T47D (cell line): ENCODE data around the gene RASIP1.
A peak's percentile ranks its signal among the peaks of the same experiment; 100 is the strongest.

Source experiments
- DNase-seq, 2 experiments: peaks; one replicate each; pipeline versions ENCODE4 v3.0.0 to v3.0.0-alpha.2; 2011 to 2012; ENCODE audit warnings: low read depth in 1 of 2, low spot score in 1 of 2
- JUND ChIP-seq: IDR thresholded peaks from 2 replicates; pipeline ENCODE4 v1.6.1; 2012; ENCODE audit warnings: low read depth
- in situ Hi-C: cut with HindIII; loops from 2 replicates; pipeline ENCODE4 v1.10.0; 2016; ENCODE audit warnings: low sequenced_read_pairs, low pct_unique_long_range_greater_than_20kb

RASIP1 gene

DNA sequence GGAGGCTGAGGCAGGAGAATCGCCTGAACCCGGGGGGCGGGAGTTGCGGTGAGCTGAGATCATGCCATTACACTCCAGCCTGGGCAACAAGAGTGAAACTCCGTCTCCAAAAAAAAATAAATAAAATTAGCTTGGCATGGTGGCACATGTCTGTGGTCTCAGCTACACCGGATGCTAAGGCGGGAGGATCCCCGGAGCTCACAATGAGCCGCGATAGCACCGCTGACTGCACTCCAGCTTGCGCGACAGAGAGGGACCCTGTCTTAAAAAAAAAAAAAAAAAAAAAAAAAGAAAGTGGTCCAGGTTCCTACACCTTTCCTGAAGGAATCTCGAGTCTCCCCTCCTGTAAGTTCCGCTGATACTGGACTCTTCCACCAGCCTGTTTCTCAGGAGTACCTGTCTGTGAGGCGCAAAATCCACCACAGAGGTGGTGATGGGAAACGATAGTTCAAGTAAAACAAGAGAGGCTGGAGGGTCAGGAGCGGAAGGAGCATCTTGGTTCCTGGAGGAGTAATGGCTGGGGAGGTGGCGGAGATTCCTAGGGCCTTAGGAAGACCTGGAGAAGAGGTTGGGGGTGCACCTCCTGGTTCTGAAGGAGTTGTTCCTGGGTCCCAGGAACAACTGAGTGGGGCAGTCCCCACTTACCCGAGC lies 11.6 kb upstream of the RASIP1 start:
- in situ Hi-C loops = no loop called here
- DNase-seq = no peak
- TF ChIP-seq JUND = no peak

DNA sequence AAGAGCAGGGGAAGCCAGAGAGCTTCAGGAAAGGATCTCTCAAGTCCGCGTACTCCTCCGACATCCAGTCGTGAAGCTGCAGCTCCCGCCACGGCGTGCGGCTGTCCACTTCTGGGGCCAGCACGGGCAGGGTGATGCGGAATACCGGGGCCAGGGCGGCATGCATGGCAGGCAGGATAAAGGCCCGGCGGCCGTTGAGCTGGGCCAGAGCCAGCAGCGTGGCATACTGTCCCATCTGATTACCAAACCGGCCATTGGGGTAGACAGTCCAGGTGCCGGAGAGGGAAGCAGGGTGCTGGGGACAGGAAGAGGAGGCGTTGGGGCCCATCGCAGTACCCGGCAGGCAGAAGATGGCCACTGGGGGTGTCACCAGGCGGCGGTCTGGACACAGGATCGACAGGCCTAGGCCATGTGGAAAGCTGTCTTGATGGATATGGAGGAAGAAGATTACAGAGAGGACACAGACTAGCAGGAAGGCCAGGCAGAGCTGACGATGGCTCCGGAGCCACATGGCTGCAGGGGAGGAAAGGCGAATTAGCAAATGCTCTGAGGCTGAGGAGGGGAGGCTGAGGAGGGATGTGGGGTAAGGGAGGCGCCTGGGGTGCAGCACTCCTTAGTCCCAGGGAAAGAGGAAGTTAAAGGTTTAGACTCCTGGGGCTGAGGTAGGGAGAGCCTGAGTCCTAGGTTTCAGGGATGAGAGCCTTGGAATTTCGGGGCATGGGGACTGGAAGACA lies 10.5 kb upstream of the RASIP1 start:
- TF ChIP-seq JUND = no peak

DNA sequence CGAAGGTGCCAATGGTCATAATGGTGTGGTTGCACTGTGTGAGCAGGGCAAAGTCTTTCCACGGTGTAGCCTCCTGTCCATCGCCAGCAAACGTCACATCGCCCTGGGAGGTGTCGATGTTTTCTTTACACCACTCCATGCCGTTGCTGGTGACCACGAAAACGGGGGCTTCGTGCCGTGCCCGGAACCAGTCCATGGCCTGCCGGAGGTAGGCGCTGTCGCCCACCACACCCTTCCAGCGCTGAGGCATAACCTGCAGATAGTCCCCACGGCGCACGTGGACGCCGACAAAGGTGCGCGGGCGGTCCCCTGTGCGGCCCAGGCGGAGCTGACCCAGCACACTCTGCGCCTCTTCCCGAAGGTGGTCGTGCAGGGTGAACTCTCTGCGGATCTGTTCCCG lies 9.9 kb upstream of the RASIP1 start:
- in situ Hi-C loops = no loop called here
- DNase-seq = no peak
- TF ChIP-seq JUND = no peak

More for the DNA sequence above, 10.5 kb upstream of the RASIP1 start:
- no peak for DNase-seq
- in situ Hi-C loops = no loop called here

DNA sequence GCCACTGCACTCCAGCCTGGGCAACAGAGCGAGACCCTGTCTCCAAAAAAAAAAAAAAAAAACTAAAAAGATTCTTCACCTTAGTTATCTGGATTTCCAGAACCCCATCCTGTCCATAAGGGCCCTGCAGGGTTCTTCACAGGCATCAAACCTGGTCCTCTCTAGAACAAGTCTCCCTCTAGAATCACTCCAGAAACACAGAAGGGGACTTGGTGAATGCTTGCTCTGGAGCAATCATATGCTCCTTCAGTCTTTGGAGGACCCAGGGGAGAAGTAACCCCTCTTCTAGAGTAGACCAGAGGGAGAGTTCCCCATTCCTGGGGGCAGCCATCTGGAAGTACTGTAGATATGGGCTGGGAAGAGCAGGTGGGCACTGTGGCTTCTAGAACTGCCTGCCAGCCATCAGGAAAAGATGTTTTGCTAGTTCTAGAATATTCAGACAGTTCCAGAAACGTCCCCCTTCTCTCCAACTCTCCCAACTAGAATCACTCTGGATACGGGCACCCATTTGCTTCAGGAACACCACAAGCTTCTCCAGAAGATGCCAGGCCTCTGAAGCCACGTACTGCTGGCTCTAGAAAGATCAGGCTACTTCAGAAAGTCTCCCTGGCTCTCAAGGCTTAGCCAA lies 9.3 kb upstream of the RASIP1 start:
- no peak for TF ChIP-seq JUND
- DNase-seq = no peak
- in situ Hi-C loops = no loop called here

DNA sequence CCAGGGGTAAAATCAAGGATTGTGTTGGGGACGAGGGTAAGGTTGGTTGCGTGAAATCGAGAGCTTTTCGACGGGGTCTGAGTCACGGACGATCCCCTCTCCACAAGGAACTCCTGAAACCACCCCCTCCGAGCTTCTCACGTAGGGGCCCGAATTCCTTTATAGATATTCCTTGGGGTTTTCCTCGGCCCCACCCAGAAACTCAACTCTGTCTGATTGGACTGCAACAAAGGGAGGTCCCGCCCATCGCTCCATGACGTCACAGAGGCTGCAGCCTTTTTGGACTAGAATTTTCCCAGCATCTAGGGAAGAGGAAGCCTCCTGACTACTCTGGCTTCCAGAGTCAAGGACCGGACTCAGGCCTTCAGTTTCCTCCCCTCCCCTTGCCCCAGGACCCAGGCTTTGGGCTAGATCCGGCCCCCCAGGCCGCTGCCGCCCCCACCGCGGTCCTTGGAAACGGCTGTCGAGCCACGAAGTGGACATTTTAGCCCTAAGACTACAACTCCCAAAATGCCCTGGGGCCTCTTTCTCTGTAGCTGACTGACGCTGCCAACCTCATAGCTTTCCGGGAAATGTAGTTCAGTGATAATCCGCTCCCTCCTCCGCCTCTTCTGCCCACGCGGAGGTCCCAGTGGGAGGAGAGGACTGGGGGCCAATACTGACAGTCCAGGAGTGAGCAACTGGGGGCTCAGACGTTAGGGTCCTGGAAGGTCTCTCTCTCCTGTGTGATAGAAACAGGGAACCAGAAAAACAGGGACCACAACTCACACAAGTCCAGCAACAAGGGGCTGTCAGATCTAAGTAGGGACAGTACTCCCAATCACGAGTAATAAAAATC lies 6.5 kb upstream of the RASIP1 start, which contains the start of gene IZUMO1:
Gene IZUMO1, minus strand, starts transcription at position 172 of the 838 bp plus-strand sequence. CDS start 1,050 bp downstream, outside the sequence.
- in situ Hi-C loops = no loop called here
- no peak for DNase-seq
- no peak for TF ChIP-seq JUND

DNA sequence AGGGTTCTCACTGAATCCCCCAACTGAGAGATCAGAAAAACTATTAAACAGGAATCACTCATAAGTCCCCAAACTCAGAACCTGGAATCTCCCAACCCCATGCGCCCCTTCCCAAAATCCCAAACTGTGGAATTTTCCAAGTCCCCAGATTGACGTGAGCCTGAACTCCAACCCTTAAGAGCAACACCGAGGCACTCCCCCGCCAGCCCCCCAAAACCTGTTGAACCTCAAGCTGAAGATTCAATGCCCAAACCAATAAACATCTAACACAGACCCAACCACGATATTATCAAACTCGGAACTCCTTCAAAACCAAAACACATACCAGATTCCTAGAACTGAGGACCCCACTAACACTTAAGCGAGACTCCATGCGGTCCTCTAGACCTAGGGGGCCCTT lies 5.7 kb upstream of the RASIP1 start:
- in situ Hi-C loops = no loop called here
- DNase-seq = no peak
- no peak for TF ChIP-seq JUND

DNA sequence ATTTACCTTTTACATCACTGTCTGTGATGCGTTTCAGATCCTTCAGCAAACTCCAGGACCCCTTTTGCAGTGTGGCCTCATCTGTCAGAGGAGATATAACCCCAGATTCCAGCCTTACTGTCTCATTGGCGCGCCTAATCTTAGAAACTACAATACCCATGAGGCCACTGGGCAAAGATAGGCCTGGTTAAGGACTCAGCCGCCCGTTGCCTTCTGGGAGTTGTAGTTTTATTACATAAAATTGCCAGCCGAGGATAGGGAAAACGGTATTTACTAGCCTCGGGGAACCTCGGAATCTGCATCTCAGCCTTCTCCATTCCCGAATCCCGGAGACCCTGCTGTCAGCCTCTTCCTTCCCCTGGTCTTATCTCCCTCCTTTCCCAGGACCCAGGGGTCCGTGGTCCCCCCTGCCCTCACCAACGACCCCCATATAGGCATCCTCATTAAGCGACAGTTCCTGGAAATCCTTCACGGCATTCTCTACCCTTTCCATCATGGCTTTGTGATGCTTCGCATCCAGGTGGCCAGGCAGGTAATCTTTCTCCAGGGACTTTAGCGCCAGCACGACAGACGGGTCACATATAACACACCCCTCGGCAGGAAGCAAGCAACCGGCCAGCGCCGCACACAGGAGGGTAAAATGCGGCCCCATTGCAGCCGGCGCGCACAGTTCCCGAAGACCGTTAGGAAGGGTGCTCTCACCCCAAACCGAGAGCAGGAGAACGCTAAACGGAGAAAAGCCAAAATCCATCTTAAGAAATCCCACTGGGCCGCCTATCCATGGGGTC lies 5.0 kb upstream of the RASIP1 start:
- in situ Hi-C loops = no loop called here
- DNase-seq = peak; percentile 69
- no peak for TF ChIP-seq JUND

DNA sequence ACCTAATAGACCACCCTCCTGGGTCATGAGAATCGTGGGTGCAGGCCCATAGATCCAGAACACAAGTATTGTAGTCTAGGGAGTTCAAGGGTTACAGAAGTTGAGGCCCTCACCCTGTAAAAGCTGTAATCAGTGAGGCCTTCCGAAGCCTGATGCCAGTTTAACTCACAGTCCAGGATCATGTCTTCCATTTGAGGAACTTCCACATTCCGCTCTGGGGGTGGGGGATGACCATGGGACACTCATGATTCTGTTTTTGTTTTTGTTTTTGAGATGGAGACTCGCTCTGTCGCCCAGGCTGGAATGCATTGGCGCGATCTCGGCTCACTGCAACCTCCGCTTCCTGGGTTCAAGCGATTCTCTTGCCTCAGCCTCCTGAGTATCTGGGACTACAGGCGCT lies 1.7 kb upstream of the RASIP1 start:
- in situ Hi-C loops = no loop called here

DNA sequence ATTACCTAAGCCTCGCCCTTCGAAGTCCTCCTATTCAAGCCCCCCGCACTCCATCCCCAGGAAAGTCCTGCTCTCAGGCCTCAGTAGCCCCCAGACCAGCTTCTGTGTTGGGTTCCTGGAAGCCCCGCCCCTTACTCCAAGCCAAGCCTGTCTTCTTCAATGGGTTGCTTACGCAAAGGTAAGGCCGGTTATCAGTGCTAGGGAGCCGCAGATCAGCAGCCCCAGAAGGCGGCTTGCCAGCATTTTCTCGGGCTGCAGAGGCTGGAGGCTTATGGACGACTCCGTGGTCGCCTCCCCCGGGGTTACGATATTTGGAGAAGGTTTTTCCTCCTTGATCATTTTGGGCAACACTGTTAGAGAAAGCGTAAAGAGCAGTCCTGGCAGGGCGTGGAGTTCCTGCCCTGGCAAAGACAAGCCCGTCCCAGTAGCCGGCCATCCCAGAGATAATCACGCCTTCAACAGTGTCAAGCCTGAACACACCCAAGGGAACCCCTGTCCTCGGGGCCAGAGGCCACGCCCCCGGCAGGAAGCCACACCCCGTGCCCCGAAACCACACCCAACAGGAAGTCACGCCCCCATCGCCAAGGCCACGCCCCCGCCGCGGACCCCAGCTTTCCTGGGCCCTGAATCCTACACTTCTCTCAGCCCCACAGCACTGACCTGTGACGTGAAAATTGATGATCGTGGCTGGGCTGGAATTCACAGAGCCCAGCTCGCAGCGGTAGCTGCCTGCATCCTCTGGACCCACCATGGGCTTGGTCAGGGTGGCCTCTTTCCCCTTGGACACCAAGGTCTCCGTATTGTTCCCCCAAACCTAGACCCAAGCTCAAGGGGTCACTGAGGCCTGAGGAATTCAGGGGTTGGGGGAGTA lies 954 bp upstream of the RASIP1 start:
- DNase-seq = peak in 1 of 2 experiments; percentile 44
- in situ Hi-C loops = no loop called here
- TF ChIP-seq JUND = no peak

More for the DNA sequence above, 1.7 kb upstream of the RASIP1 start:
- TF ChIP-seq JUND = no peak
- DNase-seq = no peak

DNA sequence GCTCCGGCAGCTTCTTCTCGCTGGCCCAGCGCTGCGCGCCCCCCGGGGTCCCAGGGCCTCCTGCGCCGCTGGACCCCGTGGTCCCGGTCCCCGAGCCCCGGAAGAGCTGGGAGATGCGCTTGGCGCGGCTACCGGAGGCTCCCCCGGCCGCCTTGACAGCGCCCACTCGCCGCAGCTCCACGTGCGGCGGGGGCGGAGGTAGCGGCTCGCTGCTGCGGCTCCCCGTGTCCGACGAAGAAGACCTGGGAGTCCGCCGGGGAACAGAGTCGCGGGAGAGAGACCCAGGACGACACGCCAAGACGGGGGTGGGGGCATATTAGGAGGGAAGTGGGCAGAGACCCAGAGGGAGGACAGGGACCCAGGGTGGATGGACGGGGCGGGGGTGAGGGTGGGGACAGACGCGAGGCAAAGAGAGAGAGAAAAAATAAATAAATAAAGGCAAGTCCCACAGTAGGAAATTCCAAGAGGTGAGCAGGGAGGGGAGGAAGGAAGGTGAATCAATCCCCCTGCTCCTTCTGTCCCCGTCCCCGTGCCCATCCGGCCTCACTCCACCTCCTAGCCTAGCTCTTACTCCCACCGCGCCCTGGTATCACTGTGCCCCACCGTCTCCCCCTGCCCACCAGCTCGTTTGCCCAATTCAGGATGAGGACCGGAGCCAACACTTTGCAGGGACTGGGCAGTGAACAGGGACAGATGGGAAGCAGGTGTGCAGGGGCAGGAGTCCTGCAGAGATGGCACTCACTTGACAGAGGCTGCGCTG lies 826 bp downstream of the RASIP1 start:
- DNase-seq = no peak
- TF ChIP-seq JUND = no peak
- in situ Hi-C loops = no loop called here
